Astrocyte of the spinal cord (primary cell): ENCODE data around the gene ANGEL1.

ENCODE experiments used
- DNase-seq: peaks from one replicate; pipeline ENCODE4 v3.0.0; 2011; ENCODE audit warnings: low read depth, low spot score
- H3K4me3 ChIP-seq: 2 replicates; pipeline ENCODE4 v1.5.1; 2011; ENCODE audit warnings: low read depth, mild to moderate bottlenecking, low read length, moderate library complexity
- in situ Hi-C: cut with HindIII; loops from 2 replicates; pipeline ENCODE4 v1.10.0; 2017; ENCODE audit warnings: low sequenced_read_pairs
- TF ChIP-seq, protein P1 (sequence below): IDR thresholded peaks from 2 replicates; pipeline ENCODE4 v1.5.1; 2012; ENCODE audit warnings: low read depth, mild to moderate bottlenecking, low read length, inconsistent platforms

ANGEL1 gene

DNA sequence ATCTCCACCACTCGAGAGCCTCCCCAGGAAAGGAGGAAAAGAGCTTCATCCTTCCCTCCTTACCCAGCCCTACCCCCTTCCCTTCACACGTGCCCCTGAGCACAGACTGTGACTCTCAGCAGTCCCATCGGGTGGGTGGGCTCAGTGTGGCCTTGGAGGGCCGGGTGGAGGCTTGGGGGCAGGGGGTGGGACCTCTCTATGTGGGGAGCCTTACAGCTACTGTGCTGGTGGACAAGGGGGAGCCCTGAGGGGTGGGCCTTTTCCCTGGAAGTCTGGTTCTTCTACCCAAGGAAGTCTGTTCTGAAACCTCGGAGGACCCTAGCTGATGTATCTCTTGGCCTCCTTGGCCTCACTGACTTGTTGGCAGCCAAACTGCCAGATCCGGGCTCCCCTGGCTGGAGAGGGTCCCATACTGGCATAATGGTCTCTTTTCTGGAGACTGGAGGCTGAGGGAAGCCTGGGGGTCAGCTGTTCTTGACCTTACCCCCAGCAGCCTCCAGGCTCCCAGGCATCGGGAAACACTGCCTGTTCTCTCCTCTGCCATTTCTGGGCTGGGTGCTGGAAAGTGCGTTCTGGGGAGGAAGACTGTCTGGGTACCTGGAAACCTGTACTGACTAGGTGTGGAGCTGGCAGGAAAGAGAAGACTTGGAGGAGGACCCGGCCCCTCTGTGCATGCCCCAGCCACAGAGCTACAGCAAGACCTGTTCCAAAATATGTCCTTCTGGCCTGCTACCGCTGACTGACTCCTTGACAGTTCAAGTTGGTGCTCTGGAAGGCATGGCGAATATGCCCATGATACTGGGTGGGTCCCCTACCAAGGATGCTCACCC is 43.8 kb downstream of the ANGEL1 start:
- TF ChIP-seq, protein P1, sequence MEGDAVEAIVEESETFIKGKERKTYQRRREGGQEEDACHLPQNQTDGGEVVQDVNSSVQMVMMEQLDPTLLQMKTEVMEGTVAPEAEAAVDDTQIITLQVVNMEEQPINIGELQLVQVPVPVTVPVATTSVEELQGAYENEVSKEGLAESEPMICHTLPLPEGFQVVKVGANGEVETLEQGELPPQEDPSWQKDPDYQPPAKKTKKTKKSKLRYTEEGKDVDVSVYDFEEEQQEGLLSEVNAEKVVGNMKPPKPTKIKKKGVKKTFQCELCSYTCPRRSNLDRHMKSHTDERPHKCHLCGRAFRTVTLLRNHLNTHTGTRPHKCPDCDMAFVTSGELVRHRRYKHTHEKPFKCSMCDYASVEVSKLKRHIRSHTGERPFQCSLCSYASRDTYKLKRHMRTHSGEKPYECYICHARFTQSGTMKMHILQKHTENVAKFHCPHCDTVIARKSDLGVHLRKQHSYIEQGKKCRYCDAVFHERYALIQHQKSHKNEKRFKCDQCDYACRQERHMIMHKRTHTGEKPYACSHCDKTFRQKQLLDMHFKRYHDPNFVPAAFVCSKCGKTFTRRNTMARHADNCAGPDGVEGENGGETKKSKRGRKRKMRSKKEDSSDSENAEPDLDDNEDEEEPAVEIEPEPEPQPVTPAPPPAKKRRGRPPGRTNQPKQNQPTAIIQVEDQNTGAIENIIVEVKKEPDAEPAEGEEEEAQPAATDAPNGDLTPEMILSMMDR, result no peak
- no peak for DNase-seq
- in situ Hi-C loops, result no loop called here
- H3K4me3 ChIP-seq, result no peak overlapping the region

DNA sequence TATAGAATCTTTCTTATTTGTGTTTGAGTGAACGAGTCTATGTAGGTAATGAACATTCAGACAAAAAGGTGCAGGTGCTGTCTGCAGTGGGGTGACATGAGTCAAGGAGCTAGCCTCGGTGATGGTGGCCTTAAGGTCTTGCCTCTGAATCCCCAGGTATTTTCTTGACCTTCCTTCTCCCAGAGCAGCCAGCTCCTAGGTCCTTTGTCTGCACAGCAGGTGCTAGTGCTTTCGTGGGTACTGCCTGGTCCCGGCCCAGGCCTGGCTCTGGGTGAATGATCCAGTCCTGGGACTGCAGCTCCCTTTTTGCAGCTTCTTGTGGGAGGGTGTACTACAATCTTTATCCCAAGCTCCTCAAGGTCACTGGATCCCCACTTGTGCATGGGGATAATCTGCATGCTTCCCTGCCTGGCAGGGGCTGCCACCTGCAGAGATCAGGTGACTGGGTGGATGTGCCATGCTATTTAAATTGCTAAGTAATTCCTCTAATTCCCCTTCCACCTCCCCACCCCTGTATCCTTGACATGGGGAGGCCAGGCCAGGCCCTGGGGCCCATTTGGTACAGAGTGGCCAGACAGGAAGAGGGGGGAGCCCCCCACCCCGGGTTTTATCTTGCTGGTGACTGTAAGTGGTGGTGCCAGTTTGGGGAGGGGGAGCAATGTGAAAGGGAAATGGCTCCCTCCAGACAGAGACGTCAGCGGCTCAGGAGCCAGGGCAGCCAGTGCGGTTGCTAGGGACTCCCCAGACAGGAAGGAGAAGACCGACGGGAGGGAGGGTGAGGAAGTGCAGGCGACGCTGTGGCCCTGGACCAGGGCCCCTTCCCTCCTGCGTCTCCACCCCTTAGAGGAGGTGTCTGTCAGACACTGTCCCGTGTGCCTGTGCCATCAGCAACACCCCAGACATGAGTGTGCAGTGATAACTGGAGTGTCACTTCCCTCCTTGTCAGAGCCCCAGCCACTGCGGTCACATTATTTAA is 44.7 kb downstream of the ANGEL1 start:
- no peak overlapping the region for H3K4me3 ChIP-seq
- TF ChIP-seq, protein P1, result no peak
- in situ Hi-C loops, result no loop called here
- DNase-seq, result no peak

DNA sequence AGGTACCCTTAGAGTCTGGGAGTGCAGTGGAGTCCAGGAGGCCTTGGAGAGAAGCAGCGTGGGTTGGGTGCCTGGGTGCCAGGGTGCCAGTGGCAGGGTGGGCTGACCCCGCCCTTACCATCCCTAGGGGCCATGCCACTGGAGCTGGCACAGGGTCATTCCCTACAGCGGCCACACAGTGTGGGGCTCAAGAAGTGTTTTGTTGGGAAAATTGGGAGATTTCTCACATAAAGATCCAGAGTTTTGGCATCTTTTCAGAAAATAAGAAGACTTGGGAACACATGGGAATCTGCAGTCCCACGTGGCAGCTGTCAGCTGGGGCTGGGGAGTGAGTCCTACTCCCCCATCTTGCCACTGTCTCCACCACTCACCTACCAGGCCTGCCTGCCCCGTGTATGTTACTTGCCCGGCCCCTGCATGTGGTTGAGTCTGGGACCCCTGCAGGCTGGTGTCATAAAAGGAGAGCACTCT is 47.2 kb downstream of the ANGEL1 start:
- TF ChIP-seq, protein P1, result no peak
- DNase-seq, result no peak
- no peak overlapping the region for H3K4me3 ChIP-seq
- in situ Hi-C loops, result no loop called here

DNA sequence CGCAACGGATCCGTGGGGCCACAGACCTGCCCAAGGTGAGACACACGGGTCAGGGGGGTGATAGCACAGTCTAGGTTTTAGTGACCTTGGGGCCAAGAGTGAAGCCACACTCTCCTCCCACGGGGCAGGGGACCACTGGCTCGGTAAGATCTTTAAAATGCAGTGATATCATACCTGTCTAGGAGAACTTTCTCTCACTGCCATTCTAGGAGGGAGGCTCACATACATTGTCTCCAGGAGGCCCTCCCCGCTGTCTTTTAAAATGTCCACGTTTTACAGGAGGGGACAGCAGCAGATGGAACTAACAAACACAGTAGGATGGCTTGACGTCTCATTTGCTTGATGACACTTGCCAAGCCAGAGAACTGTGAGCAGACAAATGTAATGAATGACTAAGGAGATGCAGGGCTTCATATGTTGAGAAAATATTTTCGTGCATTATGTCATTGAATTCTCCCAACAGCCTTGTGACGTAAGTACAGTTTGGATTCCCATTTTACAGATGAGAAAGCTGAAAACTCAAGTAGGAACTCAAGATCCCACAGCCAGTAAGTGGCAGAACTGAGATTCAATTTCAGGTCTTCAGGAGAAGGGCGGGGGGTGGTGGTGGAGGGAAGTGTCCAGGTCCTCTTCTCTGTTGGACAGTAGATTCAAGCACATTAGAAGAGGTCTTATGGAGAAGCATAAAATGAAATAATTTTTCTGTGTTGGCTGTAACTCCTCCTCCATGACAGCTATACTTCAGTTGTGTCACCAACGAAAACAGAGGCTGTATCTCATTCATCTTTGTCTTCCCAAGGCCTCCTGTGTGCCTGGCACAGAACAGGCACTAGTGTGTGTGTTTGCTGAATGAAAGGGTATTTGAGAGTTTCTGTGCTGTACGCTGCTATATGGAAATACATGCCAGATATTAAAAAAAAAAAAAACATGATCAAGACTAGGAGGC is 49.3 kb downstream of the ANGEL1 start:
- TF ChIP-seq, protein P1, result no peak
- in situ Hi-C loops, result no loop called here
- DNase-seq, result no peak
- H3K4me3 ChIP-seq, result peak overlapping the region; percentile 62

DNA sequence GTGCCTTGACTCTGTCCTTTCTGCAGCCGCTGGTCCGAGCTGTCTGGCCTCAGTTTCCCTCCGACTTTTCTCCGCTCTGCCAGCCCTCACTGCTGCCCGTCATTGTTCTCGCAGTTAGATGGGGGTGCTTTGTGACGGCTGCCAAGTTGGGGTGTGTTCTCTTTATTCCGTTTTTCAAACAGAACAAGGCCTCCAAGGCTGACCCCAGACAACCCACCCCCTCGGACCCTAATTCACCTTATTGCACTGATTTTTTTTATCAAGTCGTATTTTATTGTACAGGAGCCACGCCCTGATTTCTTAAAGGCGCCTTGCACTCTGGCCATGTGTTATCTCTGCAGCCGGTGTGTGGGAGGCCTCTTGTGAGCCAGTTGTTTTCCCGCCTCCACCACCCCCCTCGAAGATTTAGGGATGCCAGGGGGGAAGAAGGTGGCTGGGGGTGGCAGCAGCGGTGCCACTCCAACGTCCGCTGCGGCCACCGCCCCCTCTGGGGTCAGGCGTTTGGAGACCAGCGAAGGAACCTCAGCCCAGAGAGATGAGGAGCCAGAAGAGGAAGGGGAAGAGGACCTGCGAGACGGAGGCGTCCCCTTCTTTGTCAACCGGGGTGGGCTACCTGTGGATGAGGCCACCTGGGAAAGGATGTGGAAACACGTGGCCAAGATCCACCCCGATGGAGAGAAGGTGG is 50.1 kb downstream of the ANGEL1 start:
- in situ Hi-C loops, result no loop called here
- no peak for DNase-seq
- H3K4me3 ChIP-seq, result peak overlapping the region; percentile 62
- TF ChIP-seq, protein P1, result no peak
